Endometrium (tissue), 2 donors: Measurements from ENCODE around the gene RABAC1.
"Not testable (repeated sequence)": the region's sequence is repeated elsewhere in the genome, so short reads cannot be mapped to it uniquely, and the experiment has no call there.

Experiments
- FAIRE-seq: peaks from 2 replicates; lab custom pipeline; 2012; peaks lifted over from hg19 to GRCh38; lab: Jason Lieb, UNC
- donor health status: control.
- donor health status: control.

RABAC1 gene

GRCh38 chr19:41915776-41916414, 43.2 kb downstream of the RABAC1 start:
- no peak for FAIRE-seq

DNA sequence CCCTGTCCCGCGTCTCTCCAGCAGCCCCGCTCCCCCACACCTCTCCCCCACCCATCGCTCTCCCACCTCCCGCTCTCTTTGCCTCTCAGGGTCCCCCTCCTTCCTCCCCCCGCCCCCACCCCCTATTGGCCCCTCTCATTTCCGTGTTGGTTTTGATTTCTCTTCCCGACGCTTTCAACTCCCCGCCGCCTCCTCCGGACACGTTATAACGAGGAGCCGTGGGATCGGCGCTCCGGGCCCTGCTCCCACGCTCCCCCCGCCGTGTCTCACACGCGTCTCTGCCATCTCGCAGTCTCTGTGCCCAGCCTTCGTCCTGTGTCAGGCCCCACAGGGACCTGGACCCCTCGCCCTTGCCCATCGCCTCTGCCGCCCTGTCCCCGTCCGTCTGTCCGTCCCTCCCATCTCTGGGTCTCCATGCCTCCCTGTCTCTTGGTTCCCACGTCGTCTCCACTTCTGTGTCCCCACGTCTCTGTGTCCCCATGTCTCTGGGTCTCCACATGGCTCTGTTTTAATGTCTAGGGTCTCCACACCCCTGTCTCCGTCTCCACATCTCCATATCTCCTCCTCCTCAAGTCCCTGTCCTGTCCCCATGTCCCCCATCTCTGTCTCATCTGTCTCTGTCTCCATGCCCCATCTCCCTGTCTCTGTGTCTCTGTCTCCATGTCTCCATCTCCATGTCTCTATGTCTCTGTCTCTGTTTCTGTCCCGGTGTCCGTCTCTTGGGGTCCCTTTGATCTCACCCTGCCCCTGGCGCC, 43.9 kb downstream of the RABAC1 start:
- no peak for FAIRE-seq

- FAIRE-seq: not testable (repeated sequence)
These were observed 44.7 kb downstream of the RABAC1 start for GRCh38 chr19:41914424-41914834.

GRCh38 chr19:41913538-41914423, 45.3 kb downstream of the RABAC1 start:
- FAIRE-seq: no peak

GRCh38 chr19:41912899-41913537, 46.1 kb downstream of the RABAC1 start:
- FAIRE-seq: no peak

DNA sequence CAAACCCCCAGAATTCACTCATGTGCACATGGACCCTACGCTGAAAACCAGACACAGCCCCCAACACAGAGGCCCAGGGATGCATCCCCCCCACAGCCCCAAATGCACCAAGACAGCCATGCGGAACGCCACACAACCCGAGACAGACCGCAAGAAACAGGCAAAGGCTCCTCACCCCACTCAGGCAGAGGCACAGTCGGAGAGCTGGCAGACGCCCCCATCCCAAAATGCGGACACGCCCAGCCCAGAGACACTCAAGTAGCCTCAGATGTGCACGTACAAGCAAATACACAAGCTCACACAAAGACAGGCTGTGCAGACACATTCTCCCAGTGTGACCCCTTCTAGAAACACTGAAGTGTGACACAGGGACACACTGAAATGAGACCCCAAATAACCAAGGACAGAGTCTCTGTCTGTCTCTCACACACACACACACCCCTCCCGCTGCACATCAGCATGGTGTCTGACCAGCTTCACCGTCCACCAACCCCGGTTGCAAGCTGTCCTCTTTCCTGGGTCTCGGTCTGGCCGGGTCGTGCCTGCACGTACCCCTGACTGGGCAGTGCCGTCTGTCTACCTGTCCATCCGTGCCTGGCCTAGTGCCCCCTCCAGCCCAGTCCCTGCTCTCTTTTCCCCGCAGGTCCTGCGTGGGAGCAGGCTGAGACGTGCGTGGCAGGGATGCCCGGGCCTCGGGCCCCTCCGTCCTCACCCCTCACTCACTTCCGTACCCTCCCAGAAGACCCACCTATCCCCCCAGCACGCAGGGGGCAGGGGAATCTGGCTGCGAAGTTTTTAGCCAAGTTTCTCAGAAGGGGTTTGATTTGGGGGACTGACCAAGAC, 47.0 kb downstream of the RABAC1 start:
- FAIRE-seq: no peak

DNA sequence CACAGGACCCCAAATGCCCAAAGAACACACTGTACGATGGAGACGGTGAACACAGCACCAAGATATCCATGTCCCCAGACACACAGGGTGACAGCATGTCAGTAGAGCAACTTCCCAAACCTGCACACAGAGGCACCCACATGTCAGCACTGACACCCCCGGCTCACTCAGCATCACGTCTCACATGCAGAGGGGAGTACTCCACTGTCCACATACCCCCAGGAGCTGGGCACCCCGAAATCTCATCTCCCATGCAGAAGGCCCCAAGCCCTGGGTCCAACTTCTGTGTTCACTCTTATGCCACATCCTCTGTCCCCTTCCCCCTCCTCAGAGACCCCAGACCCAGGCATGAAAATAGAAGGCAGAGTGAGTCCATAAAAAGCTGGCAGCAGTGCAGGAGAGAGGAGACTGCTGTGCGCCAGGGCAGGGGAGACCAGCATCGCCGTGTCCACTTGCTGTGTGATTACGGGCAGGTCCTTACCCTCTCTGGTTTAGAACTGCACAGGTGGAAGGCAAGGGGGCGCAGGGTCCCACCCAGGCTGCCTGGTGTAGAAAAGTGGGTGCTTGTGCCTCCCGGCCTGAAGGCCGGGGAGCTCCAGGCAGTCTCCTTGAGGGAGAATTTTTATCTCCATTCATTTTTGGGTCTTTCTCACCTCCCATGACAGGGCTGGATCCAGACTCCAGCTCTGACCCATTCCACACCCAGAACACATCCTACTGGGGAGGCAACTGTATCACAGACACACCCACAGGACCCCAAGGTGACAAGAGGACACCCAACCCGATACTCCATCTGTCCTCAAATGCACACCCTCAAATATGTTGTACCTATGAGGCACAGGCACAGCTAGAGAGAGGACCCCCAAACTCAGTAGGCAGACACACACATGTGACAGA, 47.9 kb downstream of the RABAC1 start:
- FAIRE-seq: no peak

GRCh38 chr19:41910240-41910991, 48.7 kb downstream of the RABAC1 start:
- FAIRE-seq: no peak

- no peak for FAIRE-seq
These were observed 49.4 kb downstream of the RABAC1 start for GRCh38 chr19:41909706-41910105.

DNA sequence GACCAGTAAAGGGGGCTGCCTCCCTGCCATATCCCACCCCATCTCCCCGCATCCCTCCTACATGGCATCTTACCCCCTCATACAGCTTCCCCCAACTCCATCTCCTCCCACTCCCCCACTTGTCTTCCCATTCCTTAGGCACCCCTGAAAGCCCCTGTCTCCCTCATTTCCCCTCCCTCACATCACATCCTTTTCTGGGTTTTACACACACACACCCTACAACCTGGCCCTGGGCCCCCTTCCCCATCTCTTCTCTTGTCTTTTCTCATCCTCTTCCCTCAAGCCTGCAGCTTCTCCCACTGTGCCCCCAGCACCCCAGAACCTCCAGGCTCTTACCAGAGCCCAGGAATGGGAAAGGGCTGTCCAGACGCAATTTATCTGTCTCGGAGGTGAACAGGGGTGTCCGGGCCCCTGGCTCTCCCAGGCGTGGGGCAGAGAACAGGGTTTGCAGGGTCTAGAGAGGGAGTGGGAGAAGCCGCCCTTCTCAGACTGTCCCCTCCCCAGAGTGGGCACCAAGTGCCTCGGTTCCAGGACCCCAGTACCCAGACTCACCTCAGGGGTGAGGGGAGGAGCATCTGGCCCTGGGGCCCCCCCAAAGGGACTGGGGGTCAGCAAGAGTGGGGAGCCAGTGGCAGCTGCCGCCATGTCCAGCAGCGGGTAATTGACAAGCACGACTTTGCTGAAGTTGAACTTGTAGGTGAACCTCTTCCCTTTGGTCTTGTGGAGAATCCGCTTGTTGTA, 50.2 kb downstream of the RABAC1 start:
- no peak for FAIRE-seq

GRCh38 chr19:41907994-41908615, 51.0 kb downstream of the RABAC1 start:
- FAIRE-seq: no peak

DNA sequence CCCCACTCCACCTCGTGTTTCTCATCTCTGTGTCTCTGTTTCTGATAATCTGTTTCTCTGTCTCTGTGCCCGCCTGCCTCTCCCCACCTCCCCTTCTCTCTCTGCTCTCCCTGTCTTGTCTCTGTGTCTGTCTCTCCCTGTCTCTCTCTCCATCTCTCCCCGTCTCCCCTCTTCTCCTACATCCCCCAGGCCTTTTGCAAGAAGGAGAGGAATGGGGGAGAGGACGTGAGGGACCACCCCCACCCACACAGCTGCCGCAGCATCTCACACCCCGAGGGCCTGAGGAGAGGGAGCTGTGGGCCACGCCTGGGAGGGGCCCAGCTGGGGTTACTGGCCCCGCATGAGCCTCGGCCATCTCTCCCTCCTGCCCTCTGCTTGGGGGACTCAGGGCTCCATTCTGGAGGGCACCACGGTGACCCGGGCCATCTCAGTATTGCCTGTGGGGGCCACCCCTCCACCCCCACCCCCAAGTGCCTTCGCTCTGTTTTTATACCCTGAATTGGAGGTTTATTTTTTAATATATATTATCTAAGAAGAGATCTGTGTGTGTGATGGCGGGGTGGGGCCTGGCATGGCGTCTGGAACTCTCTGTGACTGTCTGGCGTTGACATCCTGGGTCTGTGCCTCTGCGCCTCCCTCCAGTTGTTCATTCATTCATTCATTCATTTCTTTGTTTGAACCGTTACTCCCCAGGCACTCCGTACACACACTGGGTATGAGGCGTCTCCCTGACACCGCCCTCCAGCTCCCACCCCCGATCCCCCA, 52.0 kb downstream of the RABAC1 start:
- no peak for FAIRE-seq
